Activated CD8-positive, alpha-beta memory T cell treated with anti-CD3 and anti-CD28 coated beads for 24 hours (primary cell): ENCODE data around the gene RAG1.
A peak's percentile ranks its signal among the peaks of the same experiment; 100 is the strongest.

Experiments
- DNase-seq: peaks from one replicate; pipeline ENCODE4 v3.0.0-alpha.2; 2020

The RAG1 gene

DNA sequence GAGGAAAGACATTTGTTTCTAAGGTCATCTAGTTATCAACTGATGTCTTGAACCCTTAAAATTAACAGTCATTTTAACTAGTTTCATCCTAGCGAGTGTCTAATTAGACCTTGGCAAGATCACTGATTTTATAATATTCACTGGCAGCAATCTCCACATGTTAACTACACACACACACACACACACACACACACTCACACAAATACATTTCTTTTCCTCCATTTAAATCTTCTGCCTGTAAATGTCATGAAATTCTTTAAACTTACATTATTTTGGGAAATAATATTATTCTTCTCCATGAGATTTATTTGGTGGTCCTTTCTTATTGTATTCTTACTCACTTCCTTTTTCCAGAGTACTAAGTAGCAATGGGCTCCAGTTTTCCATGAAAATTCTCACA is 23.6 kb downstream of the RAG1 start:
- DNase-seq: no peak

DNA sequence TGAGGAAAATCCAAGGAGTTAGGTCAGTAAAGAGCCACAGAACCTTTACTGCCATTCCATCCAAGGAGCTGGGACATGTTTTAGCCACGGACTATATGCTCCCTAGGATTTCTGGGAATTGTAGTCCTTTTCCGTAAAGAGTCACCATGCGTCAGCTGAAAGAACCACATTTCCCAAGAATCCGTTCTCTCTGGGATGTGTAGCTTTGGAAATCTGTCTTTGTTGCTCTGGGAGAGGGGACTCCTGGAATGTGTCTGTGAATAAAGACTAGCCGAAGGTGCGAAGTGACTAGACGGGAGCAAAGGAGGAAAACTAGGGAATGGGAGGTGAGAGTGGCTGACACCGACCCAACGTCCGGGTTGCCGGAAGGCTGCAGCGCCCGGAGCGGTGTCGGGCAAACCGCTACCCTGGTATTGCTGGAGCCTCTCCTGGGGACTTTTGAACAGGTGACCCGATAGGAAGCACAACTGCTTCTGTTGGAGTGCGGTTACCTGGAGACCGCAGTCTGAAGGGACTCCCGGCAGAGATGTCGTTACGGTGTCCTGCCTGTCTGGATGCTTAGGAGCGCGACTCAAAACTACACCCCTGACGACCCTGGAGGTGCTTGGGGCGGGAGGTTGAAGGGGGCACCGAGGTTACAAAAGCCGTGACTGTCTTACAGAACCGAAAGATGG is 26.6 kb downstream of the RAG1 start, which contains the start of gene IFTAP:
Gene IFTAP (plus strand): TSS at position 187 of the 674 bp plus-strand sequence. CDS start 15,602 bp downstream, outside the sequence.
- peak; percentile 74 for DNase-seq

- no peak for DNase-seq
Observed at GRCh38 chr11:36596880-36597279, 29.1 kb downstream of the RAG1 start.

DNA sequence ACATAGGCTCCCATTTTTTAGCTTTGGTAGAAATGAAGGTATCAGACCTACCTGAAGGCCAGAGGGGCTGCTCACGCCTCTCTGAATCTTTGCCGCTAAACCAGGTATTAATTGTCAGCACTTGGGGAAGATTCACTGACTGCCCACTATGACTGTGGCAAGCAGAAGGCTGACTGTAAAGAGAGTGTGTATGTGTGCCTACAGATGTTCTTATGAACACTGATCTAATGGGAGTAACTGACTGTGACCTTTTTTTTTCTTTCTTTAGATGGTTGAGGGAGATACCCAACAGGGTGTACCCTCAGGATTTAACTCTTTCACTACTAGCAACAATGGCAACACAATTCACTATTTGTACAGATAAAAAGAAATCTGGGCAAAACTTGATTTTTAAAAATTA is 30.2 kb downstream of the RAG1 start, which contains the start of gene RAG2:
Gene RAG2 (minus strand): TSS at position 186 of the 400 bp plus-strand sequence. CDS start 4,068 bp downstream, outside the sequence.
- no peak for DNase-seq

GRCh38 chr11:36600180-36600579 is 32.4 kb downstream of the RAG1 start:
- DNase-seq: no peak

DNA sequence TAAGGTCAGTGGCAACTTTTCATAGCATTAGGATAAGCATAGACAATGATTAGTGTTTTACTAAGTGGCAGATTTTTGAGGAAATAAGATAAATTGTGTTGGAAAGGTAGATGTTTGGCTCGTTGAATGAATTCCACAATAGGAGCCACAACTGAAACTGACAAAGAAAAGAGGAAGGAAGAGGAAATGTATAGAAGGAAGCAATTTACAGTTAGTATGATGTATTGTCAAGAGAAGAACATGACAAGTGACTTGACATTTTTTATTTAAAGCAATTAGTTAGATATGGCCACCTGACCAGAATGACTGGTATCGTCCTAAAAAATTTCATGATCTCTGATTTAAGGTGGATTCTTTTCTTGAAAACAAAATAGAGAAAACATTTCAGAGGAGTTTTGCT is 33.3 kb downstream of the RAG1 start:
- DNase-seq: no peak

GRCh38 chr11:36602135-36602534 is 34.3 kb downstream of the RAG1 start:
- no peak for DNase-seq

GRCh38 chr11:36605221-36606216 is 37.7 kb downstream of the RAG1 start:
- no peak for DNase-seq

DNA sequence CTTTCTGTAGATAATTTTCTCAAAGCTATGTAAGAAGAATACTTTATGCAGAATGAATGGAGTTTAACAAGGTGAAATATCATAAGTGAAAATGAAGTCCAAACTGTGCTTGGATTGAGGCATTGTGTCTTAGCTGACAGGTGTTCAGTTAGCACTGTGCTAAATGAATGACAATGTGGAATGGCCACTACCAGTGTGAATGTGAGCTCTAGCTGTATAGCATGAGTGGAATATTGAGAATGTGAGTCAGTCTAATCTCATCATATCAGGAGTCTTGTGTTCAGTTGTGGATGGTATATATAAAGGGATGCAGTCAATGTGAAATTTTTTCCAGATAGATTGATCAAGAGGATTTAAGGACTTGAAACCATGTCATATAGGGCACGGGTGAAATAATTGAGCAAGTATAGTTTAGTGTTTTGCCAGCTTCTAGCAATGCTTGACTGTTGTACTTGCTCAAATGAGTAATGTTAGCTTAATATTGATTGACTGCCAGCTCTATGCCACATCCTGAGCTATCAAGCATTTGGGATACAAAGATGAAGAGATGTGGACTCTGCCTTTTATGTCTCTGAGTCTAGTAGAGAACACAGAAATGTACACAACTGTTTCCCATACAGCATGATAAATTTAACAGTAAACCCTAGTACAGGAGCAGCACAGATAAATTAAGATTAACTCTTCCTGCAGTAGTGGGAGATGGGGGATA is 40.8 kb downstream of the RAG1 start:
- no peak for DNase-seq

DNA sequence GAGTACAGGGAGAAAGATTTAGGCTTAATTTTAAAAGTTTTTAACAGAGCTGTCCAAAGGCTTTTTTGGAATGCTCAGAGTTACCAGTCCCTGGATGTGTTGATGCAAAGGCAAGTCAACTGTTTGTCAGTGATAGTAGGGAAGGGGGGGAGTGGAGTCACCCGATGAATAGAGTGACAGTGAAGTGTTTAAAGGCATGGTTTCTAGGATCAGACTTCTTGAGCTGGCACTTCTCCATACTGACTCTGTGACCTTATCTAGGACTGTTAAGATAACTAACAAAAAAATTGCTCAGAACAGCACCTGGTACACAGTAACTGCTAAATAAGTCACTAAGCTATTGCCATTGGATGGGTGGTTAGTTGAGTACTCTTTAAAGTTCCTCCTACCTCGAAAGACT is 41.6 kb downstream of the RAG1 start:
- no peak for DNase-seq

DNA sequence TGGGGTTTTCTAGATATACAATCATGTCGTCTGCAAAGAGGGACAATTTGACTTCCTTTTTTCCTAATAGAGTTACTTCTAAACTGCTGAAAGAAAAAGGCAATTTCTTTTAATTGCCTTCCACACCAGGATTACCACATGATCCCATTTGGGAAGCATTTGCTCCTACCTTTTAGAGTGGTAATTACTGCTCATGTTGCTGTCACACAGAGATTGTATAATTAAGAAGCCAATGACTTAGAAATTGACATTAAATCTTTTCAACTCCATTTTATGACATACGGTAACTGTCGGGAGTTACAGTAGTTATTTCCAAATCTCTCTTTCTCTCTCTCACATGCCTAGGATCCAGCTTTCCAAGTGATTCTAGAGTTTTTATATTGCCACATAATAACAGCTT is 48.0 kb downstream of the RAG1 start:
- no peak for DNase-seq

DNA sequence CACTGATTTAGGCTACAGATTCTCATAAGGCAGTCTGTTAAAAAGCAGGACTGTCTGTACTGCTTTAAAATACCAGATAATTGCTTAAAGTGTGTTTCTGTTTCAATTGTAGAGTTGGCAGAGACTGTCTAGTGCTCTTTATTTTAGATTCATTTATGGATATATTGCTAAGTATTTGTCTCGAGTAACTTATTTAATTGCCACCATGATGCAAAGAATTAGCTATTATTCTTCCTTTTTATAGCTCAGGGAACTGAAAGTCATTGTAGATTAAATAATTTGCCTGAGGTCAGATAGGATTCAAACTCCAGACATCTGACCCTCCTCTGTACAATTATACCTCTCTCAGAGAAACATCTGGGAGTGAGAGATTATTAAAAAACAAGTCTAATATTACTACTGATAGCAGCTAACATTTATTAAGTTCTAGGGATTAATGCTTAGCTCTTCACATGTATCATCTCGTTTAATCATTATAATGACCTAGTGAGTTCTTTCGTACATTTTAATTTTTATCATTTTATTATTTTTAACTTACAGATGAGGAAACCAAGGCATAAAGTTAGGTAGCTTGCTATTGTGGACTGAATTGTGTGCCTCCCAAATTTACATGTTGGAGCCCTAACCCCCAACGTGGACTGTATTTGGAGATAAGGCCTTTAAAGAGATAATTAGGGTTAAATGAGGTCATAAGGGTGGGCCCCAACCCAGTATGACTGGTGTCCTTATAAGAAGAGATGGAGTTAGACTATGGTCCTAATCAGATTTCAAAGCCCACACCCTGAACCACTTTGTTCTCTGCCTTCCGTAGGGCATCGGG is 49.9 kb downstream of the RAG1 start:
- DNase-seq: no peak

DNA sequence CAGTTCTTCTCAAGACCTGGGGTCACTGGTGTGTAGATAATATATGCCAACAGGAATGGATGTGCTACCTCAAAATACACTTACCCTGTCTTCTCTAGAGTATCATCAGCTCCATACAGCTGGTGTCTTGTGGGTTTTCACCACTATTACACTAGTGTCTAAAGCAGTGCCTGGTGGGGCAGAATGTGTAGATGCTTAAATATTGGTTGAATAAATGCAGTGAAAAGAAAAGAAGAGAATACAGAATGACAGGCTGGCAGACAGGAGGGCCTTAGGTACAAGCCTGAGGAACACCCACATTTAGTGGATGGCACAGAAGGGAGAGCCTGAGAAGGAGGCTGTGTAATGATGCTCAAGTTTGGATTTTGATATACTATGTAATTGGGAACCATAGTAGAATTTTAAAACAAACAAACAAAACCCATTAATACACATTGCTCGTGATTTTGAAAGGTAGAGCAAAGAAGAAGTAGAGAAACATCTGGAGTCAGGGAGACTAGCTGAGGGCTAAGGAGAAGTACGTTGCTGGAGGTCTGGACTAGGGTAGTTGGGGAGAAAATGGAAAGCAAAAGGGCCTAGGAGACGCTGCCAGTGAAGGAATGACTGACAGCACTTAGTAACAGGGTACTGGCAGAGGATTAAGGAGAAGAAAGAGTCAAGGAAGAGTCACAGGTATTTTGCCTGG is 50.7 kb downstream of the RAG1 start:
- no peak for DNase-seq

DNA sequence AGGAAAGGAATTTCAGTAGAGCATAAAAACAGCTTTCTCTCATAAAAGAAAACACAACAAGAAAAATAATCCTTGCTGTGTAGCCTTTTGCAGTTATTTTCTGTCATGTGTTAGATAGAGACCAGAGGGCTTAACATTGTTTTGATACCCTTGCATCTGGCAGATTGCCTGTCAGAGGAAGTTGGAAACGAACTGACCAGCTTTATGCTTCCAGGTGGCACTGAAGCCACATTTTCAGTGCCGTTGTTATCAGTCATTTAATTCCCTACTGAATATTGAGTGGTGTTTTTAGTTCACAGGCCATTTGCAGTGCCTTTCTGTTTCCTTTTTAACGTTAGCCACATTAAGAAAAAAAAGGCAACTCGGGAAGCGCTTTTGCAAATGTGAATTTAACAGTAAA is 51.7 kb downstream of the RAG1 start:
- no peak for DNase-seq

GRCh38 chr11:36620246-36620645 is 52.4 kb downstream of the RAG1 start:
- no peak for DNase-seq

DNA sequence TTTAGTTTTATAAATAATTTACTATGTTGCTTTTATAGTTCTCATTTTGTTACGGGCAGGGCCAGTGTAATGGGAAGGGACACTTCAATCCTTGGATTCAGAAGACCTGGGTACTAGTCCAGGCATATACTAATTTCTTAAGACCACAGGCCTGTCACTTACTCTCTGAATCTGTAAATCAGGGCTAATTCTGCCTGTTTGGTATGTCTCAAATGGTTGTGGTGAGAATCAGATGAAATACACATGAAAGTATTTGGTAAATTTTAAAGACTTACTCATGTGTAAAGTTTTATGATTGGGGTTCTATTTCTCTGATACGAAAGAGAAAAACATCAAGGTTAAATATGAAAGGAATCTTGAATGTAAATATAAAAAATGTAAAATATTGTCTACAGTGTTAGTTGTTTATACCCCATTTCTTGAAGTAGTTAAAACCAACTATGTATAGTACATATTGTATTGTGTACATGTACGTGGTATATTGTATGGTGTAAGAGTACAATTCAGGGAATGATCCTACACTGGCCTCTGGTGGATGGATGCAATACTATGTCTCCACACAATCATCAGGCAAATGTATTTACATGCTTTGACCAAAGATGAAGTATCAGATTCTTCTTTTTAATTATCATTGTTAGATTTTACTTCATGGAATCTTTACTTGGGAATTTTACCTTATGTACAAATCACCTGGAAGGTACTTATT is 54.8 kb downstream of the RAG1 start:
- no peak for DNase-seq

DNA sequence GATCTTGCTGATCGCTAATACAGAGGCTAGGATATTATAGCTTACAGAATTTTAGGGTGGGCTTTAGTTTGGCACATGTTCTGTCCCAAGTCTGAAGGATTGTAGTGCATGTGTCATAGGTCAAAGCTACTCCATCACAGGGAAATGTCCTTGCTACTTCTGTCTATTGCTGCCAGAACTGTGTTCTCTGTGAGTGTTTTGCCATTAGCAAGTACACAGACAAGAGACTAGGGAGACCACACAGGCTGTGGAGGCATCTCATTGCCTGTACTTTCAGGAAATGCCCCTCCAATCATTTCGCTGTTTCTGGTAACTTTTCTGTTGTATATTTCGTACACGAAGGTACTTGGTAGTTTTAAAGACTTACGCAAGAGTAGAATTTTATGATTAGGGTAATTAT is 55.7 kb downstream of the RAG1 start:
- DNase-seq: no peak

DNA sequence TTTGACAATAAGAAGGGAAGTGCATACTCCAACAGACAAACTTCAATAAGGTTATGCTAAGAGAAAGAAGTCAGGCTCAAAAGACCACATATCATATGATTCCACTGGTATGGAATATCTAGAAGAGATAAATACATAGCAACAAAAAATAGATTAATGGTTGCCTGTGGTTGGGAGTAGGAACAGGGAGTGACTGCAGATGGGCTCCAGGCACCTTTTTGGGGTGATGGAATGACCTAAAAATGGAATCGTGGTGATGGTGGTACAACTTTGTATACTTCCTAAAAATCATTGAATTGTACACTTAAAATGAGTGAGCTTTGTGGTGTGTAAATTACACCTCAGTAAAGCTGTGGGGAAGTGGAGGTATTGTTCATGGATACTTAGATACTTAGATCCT is 59.2 kb downstream of the RAG1 start:
- DNase-seq: no peak

DNA sequence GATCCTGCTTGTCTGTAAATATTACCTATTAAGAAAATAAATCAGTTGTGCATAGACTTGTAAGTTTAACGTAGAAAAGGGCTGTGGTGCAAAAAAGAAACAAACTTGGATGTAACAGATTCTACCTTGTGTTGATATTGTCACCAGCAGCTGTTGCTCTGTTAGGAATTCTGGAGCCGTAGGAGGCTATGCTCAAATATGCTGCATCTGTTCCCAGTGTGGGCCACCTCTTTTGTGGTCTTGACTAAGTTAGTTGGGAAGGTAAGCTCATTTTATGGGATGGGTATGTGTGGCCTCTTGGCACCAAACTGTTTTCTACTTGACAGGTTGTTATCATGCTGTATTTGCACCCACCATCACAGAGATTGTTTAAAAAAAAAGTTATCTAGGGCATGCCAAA is 59.7 kb downstream of the RAG1 start:
- DNase-seq: no peak

- no peak for DNase-seq
Observed at GRCh38 chr11:36628141-36628540, 60.3 kb downstream of the RAG1 start.

- no peak for DNase-seq
Observed at GRCh38 chr11:36628765-36629244, 61.0 kb downstream of the RAG1 start.
